Uterus (tissue), 2 donors: ENCODE data around the gene F12.

Experiments used
- POLR2A ChIP-seq, 2 donors: fragments of 450-650 bp; IDR thresholded peaks; one replicate each; pipeline ENCODE4 v1.6.1; 2016; ENCODE audit warnings: antibody characterized with exemption in 2 of 2, mild to moderate bottlenecking in 1 of 2, moderate library complexity in 1 of 2
- TF ChIP-seq, protein P1 (sequence below), 4 experiments: fragments of 200-600 bp in 2 of 4; fragments of 450-650 bp in 2 of 4; sonication (generic) in 2 of 4; IDR thresholded peaks; one replicate each; pipeline ENCODE4 v1.5.1; 2016 to 2019; ENCODE audit warnings: antibody characterized with exemption in 4 of 4, mild to moderate bottlenecking in 2 of 4, moderate library complexity in 1 of 4

GRCh38 chr5:177359860-177360259 is 49.5 kb downstream of the F12 start:
- TF ChIP-seq, protein P1, sequence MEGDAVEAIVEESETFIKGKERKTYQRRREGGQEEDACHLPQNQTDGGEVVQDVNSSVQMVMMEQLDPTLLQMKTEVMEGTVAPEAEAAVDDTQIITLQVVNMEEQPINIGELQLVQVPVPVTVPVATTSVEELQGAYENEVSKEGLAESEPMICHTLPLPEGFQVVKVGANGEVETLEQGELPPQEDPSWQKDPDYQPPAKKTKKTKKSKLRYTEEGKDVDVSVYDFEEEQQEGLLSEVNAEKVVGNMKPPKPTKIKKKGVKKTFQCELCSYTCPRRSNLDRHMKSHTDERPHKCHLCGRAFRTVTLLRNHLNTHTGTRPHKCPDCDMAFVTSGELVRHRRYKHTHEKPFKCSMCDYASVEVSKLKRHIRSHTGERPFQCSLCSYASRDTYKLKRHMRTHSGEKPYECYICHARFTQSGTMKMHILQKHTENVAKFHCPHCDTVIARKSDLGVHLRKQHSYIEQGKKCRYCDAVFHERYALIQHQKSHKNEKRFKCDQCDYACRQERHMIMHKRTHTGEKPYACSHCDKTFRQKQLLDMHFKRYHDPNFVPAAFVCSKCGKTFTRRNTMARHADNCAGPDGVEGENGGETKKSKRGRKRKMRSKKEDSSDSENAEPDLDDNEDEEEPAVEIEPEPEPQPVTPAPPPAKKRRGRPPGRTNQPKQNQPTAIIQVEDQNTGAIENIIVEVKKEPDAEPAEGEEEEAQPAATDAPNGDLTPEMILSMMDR (IDR thresholded peaks at IDR 0.05): no peak
- TF ChIP-seq POLR2A (IDR thresholded peaks at IDR 0.05): no peak
